ENCODE data around the gene CUX1.

CUX1 gene

GRCh38 chr7:101779267-101779666 is 38.2 kb upstream of the CUX1 start:
- no peak for TF ChIP-seq CTCF (conservative IDR thresholded peaks at IDR 0.05; ENCODE audit: low read length)
- no peak for DNase-seq (ENCODE audit: low read depth)
- H3K4me3 ChIP-seq (ENCODE audit: low read length), result no peak overlapping the region

GRCh38 chr7:101780281-101780680 is 37.1 kb upstream of the CUX1 start:
- H3K4me3 ChIP-seq (ENCODE audit: low read length), result no peak overlapping the region
- no peak for TF ChIP-seq CTCF (conservative IDR thresholded peaks at IDR 0.05; ENCODE audit: low read length)

GRCh38 chr7:101781439-101781838 is 36.0 kb upstream of the CUX1 start:
- H3K4me3 ChIP-seq (ENCODE audit: low read length), result no peak overlapping the region
- DNase-seq (ENCODE audit: low read depth), result no peak
- TF ChIP-seq CTCF (conservative IDR thresholded peaks at IDR 0.05; ENCODE audit: low read length), result no peak

More at GRCh38 chr7:101780281-101780680, 37.1 kb upstream of the CUX1 start:
- DNase-seq (ENCODE audit: low read depth), result no peak

- no peak overlapping the region for H3K4me3 ChIP-seq (ENCODE audit: low read length)
- no peak for TF ChIP-seq CTCF (conservative IDR thresholded peaks at IDR 0.05; ENCODE audit: low read length)
These were observed 35.0 kb upstream of the CUX1 start for GRCh38 chr7:101782476-101782875.

GRCh38 chr7:101782896-101783295 is 34.5 kb upstream of the CUX1 start:
- no peak for TF ChIP-seq CTCF (conservative IDR thresholded peaks at IDR 0.05; ENCODE audit: low read length)
- no peak for DNase-seq (ENCODE audit: low read depth)
- no peak overlapping the region for H3K4me3 ChIP-seq (ENCODE audit: low read length)

More at GRCh38 chr7:101782476-101782875, 35.0 kb upstream of the CUX1 start:
- DNase-seq (ENCODE audit: low read depth), result no peak

- no peak for DNase-seq (ENCODE audit: low read depth)
- H3K4me3 ChIP-seq (ENCODE audit: low read length), result no peak overlapping the region
- no peak for TF ChIP-seq CTCF (conservative IDR thresholded peaks at IDR 0.05; ENCODE audit: low read length)
These were observed 33.8 kb upstream of the CUX1 start for GRCh38 chr7:101783381-101784181.

All from AG10803 (cell line).